Stimulated activated CD4-positive, alpha-beta T cell treated with anti-CD3 and anti-CD28 coated beads, Interleukin-1b, Interleukin-23, amount 100 ng/mL, for 24 hours (primary cell): ENCODE data around the gene BTBD1.
"Not testable (repeated sequence)": the region's sequence is repeated elsewhere in the genome, so short reads cannot be mapped to it uniquely, and the experiment has no call there.

Experiments
- DNase-seq, 4 experiments: peaks; one replicate each; pipeline ENCODE4 v3.0.0-alpha.2; 2020; ENCODE audit warnings: low read depth in 4 of 4, low spot score in 1 of 4

The BTBD1 gene

GRCh38 chr15:83057696-83058376 lies 9.2 kb downstream of the BTBD1 start:
- no peak for DNase-seq

GRCh38 chr15:83057002-83057401 lies 10.1 kb downstream of the BTBD1 start:
- no peak for DNase-seq

- no peak for DNase-seq
Observed at GRCh38 chr15:83053151-83053550, 13.9 kb downstream of the BTBD1 start.

- DNase-seq: no peak
Observed at GRCh38 chr15:83046558-83047127, 20.4 kb downstream of the BTBD1 start.

- DNase-seq: no peak
Observed at GRCh38 chr15:83044156-83044555, 22.9 kb downstream of the BTBD1 start.

- DNase-seq: no peak
Observed at GRCh38 chr15:83039206-83039605, 27.8 kb downstream of the BTBD1 start.

- no peak for DNase-seq
Observed at GRCh38 chr15:83036253-83036652, 30.8 kb downstream of the BTBD1 start.

GRCh38 chr15:83031234-83031633 lies 35.8 kb downstream of the BTBD1 start:
- DNase-seq: not testable (repeated sequence)

GRCh38 chr15:83030021-83030420 lies 37.0 kb downstream of the BTBD1 start:
- DNase-seq: no peak

GRCh38 chr15:83018436-83018835 lies 48.6 kb downstream of the BTBD1 start:
- DNase-seq: no peak

- DNase-seq: no peak
Observed at GRCh38 chr15:83016906-83017305, 50.1 kb downstream of the BTBD1 start.

- DNase-seq: no peak
Observed at GRCh38 chr15:83015361-83015760, 51.7 kb downstream of the BTBD1 start.

GRCh38 chr15:83014205-83014653 lies 52.8 kb downstream of the BTBD1 start:
- DNase-seq: no peak

- no peak for DNase-seq
Observed at GRCh38 chr15:83012636-83013035, 54.4 kb downstream of the BTBD1 start.

- DNase-seq: no peak
Observed at GRCh38 chr15:83012076-83012426, 55.0 kb downstream of the BTBD1 start.

- peak; percentile 59 to 85 (median 70) for DNase-seq
Observed at GRCh38 chr15:83011271-83012075, 55.6 kb downstream of the BTBD1 start, which contains the start of gene C15orf40. Gene C15orf40, minus strand, starts transcription at chr15:83011639. Its CDS starts 32 bp downstream, at chr15:83011607.

GRCh38 chr15:83010709-83011270 lies 56.3 kb downstream of the BTBD1 start:
- DNase-seq: peak; percentile 45 to 72 (median 62)

- DNase-seq: not testable (repeated sequence)
Observed at GRCh38 chr15:83000672-83001031, 66.4 kb downstream of the BTBD1 start.

- no peak for DNase-seq
Observed at GRCh38 chr15:82999905-83000671, 67.0 kb downstream of the BTBD1 start.

- DNase-seq: no peak
Observed at GRCh38 chr15:82999426-82999825, 67.6 kb downstream of the BTBD1 start.

- no peak for DNase-seq
Observed at GRCh38 chr15:82995938-82996337, 71.1 kb downstream of the BTBD1 start.
